ENCODE data around the gene IGDCC3.
A peak's percentile ranks its signal among the peaks of the same experiment; 100 is the strongest.

The IGDCC3 gene

DNA sequence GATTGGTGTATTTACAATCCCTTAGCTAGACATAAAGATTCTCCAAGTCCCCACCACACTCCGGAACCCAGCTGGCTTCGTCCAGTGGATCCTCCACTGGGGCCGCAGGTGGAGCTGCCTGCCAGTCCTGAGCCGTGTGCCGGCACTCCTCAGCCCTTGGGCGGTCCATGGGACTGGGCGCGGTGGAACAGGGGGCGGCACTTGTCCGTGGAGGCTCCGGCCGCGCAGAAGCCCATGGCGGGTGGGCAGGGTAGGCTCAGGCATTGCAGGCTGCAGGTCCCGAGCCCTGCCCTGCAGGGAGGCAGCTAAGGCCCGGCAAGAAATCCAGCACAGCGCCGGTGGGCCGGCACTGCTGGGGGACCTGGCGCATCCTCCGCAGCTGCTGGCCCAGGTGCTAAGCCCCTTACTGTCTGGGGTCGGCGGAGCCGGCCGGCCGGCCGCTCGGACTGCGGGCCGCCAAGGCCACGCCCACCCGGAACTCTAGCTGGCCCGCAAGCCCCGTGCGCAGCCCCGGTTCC, 76.8 kb downstream of the IGDCC3 start:
- DNase-seq, result no peak

DNA sequence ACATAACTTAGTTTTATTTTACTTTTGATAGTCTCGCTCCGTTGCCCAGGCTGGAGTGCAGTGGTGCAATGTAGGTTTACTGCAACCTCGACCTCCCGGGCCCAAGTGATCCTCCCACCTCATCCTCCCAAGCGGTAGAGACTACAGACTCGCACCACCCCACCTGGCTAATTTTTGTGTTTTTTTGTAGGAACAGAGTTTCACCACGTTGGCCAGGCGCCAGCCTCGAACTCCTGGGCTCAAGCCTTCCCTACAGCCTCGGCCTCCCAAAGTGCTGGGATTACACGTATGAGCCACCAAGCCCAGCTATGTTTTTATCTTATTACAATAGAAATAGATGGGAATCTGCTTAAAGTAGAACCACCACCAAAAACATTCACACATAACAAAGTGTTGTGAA, 79.1 kb downstream of the IGDCC3 start:
- DNase-seq, result no peak

- no peak for DNase-seq
Measured at GRCh38 chr15:65292938-65293518, 84.8 kb downstream of the IGDCC3 start.

DNA sequence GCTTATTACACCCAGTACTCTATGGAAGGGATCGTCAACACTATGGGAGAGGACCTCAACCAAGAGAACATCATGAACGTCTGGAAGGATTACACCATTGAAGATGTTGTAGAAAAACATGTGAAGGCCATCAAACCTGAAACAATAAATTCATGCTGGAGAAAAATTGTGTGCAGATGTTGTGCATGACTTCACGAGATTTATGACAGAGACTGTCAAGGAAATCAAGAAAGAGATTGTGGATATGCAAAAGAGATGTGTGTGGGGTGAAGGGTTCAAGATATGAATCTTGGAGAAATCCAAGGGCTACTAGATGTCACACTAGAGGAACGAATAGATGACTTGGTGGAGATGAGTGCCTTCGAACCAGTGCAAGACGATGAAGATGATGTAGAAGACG, 87.6 kb downstream of the IGDCC3 start:
- no peak for DNase-seq

- DNase-seq, result no peak
Measured at GRCh38 chr15:65289261-65289854, 88.4 kb downstream of the IGDCC3 start.

DNA sequence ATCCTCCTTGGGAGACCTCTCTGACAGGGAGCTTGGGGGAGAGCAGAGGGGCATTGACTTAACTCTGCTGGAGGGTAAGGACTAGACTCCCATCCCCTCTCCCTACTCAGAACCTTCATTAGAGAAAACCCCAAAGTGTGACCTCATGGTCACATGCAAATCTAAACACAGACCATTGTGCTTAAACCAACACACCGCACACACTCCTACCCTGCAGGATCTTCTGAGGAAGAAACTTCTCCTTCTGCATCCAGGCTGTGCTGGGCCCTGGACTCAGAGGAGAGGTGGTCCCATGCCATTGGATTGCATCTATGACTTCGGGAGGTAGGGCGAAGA, 90.3 kb downstream of the IGDCC3 start:
- no peak for DNase-seq

DNA sequence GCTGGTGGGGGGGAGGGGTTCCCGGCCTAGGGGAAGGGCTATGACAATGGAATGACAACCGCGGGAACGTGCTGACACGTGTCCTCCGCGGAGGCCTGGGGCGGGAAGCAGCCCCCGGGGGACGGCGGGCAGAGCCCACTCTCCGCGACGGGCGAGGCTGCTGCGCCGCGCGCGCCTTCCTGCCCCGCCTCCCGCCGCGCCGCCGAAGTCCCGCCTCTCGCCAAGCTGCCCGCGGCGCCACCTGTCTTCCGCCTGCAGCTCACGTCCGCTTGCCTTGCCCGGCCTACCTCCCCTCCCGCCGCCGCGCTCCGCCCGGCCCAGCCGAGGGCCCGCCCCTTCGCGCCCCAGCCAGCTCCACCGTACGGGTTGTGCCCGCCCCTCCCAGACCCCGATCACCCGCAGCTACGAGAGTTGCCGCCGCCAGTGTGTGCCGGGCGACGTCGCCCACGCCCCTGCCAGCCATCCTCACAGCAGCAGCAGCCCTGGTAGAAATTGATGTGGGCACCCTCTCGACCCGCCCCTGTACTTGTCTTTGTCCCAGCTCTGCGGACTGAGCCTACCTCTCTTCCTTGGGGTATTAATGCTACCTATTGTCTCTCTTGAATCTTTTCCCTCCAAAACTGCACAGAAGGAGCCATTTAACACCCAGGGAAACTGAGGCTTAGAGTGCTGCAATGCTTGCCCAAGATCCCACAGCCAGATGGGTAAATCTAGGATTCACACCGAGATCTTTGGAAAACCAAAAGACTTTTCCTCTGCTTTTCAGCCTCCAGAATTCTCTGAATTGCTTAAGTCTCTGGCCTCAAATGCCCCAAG, 90.9 kb downstream of the IGDCC3 start, which contains the start of gene PARP16:
TSS of gene PARP16 (minus strand) at position 180 of the 816 bp plus-strand sequence. CDS start 457 bp downstream, outside the sequence.
- peak in 55 of 56 donors; percentile 50 to 94 (median 82) for DNase-seq

DNA sequence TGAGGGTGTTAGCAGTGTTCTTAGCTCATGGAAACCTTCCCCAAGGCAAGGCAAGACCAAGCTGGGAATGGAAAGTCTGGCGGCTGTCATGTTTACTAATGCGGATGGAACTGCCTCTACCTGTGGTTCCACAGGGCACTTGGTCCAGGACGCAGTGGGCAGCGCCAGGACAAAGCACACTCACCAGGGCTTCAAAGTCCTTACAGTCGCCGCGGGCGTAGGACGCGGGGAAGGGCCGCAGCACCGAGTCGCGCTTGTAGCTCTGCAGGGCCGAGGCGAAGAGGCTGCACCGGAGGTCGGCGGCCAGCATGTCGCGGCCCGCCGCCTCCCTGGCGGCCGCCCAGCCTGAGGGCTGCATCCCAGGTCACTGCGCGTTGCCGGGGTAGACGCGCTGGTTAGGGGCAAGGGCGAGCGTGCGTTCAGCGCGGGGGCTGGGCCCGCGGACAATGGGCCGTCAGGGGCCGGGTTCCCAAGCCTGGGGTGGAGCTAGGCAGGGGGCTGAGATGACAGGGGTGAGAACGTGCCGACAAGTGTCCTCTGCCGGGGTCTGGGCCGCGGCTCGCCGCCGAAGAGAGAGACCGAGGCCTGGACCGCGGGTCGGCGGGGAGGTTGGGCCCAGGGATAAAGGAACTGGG, 91.6 kb downstream of the IGDCC3 start:
- peak in 34 of 56 donors; percentile 5 to 78 (median 57) for DNase-seq

GRCh38 chr15:65285291-65286068, 92.3 kb downstream of the IGDCC3 start:
- DNase-seq, result no peak

- DNase-seq, result no peak
Measured at GRCh38 chr15:65278480-65278879, 99.3 kb downstream of the IGDCC3 start.
